ENCODE data around the gene EVA1B. TPM values are rescaled to one million over a fixed set of nuclear protein-coding genes. Genes with fewer than 3 reads are reported as not detected.

The EVA1B gene
- total RNA-seq, 1 donor, result 191 TPM

GRCh38 chr1:36339615-36340014, 16.2 kb upstream of the EVA1B start:
- DNase-seq (ENCODE audit: low read depth), result no peak
- H3K4me3 ChIP-seq (ENCODE audit: low read depth, low read length), result no peak overlapping the region
- no peak for TF ChIP-seq CTCF (IDR thresholded peaks at IDR 0.05; ENCODE audit: insufficient read depth, low read depth, low read length)

- no peak overlapping the region for H3K4me3 ChIP-seq (ENCODE audit: low read depth, low read length)
- TF ChIP-seq CTCF (IDR thresholded peaks at IDR 0.05; ENCODE audit: insufficient read depth, low read depth, low read length), result no peak
- no peak for DNase-seq (ENCODE audit: low read depth)
Measured at GRCh38 chr1:36339215-36339614, 15.8 kb upstream of the EVA1B start.

- no peak for TF ChIP-seq CTCF (IDR thresholded peaks at IDR 0.05; ENCODE audit: insufficient read depth, low read depth, low read length)
- H3K4me3 ChIP-seq (ENCODE audit: low read depth, low read length), result no peak overlapping the region
- DNase-seq (ENCODE audit: low read depth), result no peak
Measured at GRCh38 chr1:36337830-36338229, 14.4 kb upstream of the EVA1B start.

- no peak for TF ChIP-seq CTCF (IDR thresholded peaks at IDR 0.05; ENCODE audit: insufficient read depth, low read depth, low read length)
- DNase-seq (ENCODE audit: low read depth), result no peak
- H3K4me3 ChIP-seq (ENCODE audit: low read depth, low read length), result no peak overlapping the region
Measured at GRCh38 chr1:36330940-36331339, 7.5 kb upstream of the EVA1B start.

- no peak for DNase-seq (ENCODE audit: low read depth)
- TF ChIP-seq CTCF (IDR thresholded peaks at IDR 0.05; ENCODE audit: insufficient read depth, low read depth, low read length), result no peak
- H3K4me3 ChIP-seq (ENCODE audit: low read depth, low read length), result no peak overlapping the region
Measured at GRCh38 chr1:36329817-36330216, 6.4 kb upstream of the EVA1B start.

- no peak for TF ChIP-seq CTCF (IDR thresholded peaks at IDR 0.05; ENCODE audit: insufficient read depth, low read depth, low read length)
Measured at GRCh38 chr1:36328713-36329112, 5.3 kb upstream of the EVA1B start.

GRCh38 chr1:36328088-36328480, 4.6 kb upstream of the EVA1B start:
- no peak for DNase-seq (ENCODE audit: low read depth)
- no peak for TF ChIP-seq CTCF (IDR thresholded peaks at IDR 0.05; ENCODE audit: insufficient read depth, low read depth, low read length)
- H3K4me3 ChIP-seq (ENCODE audit: low read depth, low read length), result no peak overlapping the region

More at GRCh38 chr1:36328713-36329112, 5.3 kb upstream of the EVA1B start:
- DNase-seq (ENCODE audit: low read depth), result no peak
- H3K4me3 ChIP-seq (ENCODE audit: low read depth, low read length), result no peak overlapping the region
